GM13977 (cell line): ENCODE results near the gene RRP15.
A peak's percentile ranks its signal among the peaks of the same experiment; 100 is the strongest.

ENCODE experiments used
- DNase-seq: peaks from one replicate; pipeline ENCODE4 v3.0.0; 2012; ENCODE audit warnings: low spot score
- CTCF ChIP-seq: IDR thresholded peaks from 2 replicates; pipeline ENCODE4 v1.5.1; 2012; ENCODE audit warnings: mild to moderate bottlenecking, control low read depth; ENCODE audit not compliant: insufficient read depth; ENCODE audit errors: extremely low read depth, missing control alignments
- in situ Hi-C: fragments of 300-500 bp; cut with MboI; formaldehyde crosslinking; loops from one replicate; pipeline ENCODE4 v1.12.0; 2022; ENCODE audit warnings: low sequenced_read_pairs, low pct_unique_long_range_greater_than_20kb, mixed read lengths, inconsistent platforms; ENCODE audit not compliant: unreplicated experiment

The RRP15 gene

GRCh38 chr1:218292515-218292914 is 7.4 kb downstream of the RRP15 start:
- TF ChIP-seq CTCF, result no peak
- DNase-seq, result no peak
- in situ Hi-C loops, result no loop called here

- no peak for DNase-seq
- no peak for TF ChIP-seq CTCF
- in situ Hi-C loops, result no loop called here
Measured at GRCh38 chr1:218294546-218294945, 9.5 kb downstream of the RRP15 start.

- no peak for DNase-seq
- no peak for TF ChIP-seq CTCF
- in situ Hi-C loops, result no loop called here
Measured at GRCh38 chr1:218296162-218296561, 11.1 kb downstream of the RRP15 start.

- in situ Hi-C loops, result no loop called here
- no peak for DNase-seq
- TF ChIP-seq CTCF, result no peak
Measured at GRCh38 chr1:218297461-218297860, 12.4 kb downstream of the RRP15 start.

GRCh38 chr1:218297867-218298266 is 12.8 kb downstream of the RRP15 start:
- TF ChIP-seq CTCF, result no peak
- in situ Hi-C loops, result no loop called here

GRCh38 chr1:218298398-218298797 is 13.3 kb downstream of the RRP15 start:
- DNase-seq, result no peak
- in situ Hi-C loops, result no loop called here
- TF ChIP-seq CTCF, result no peak

More at GRCh38 chr1:218297867-218298266, 12.8 kb downstream of the RRP15 start:
- no peak for DNase-seq

- TF ChIP-seq CTCF, result peak; percentile 29
- in situ Hi-C loops, result no loop called here
- no peak for DNase-seq
Measured at GRCh38 chr1:218299416-218299815, 14.3 kb downstream of the RRP15 start.
